ENCODE measurements around the gene KIRREL3. TPM values are rescaled to one million over a fixed set of nuclear protein-coding genes. Genes with fewer than 3 reads are reported as not detected.

KIRREL3 gene
- total RNA-seq, 2 experiments from 2014 or later: not detected

GRCh38 chr11:126594921-126595367 lies 405.6 kb downstream of the KIRREL3 start:
- Histone ChIP-seq H3K4me1 (ENCODE audit: insufficient read depth, low read length) (no peaks in the 10 kb centered on the region), H3K36me3 (ENCODE audit: insufficient read depth, low read length) (no peaks in the 10 kb centered on the region), H3K27ac (ENCODE audit: low read depth in 1 of 2, low read length in 2 of 2) (no peak overlapping the region), H3K9me3 (ENCODE audit: control insufficient read depth in 1 of 2, insufficient read depth in 1 of 2, low read length in 2 of 2) (no peaks in the 10 kb centered on the region), H3K27me3 (ENCODE audit: control insufficient read depth in 1 of 2, insufficient read depth in 2 of 2, low read length in 2 of 2) (no peaks in the 10 kb centered on the region), H3K4me3 (ENCODE audit: low read length) (no peak overlapping the region)
- ChIA-PET CTCF (no interaction called here), POLR2A (no interaction called here)
- no peak for ATAC-seq (ENCODE audit: poor library complexity)
- H3K36me3 Mint-ChIP-seq (ENCODE audit: low read depth): no peaks in the 10 kb centered on the region
- intact Hi-C loops (cut with DNase I, micrococcal nuclease): no loop called here
- no peak for TF ChIP-seq CTCF (IDR thresholded peaks at IDR 0.05)
- H3K27me3 Mint-ChIP-seq: peaks cover 5% of the 10 kb centered on the region
- no peaks in the 10 kb centered on the region for H3K4me1 Mint-ChIP-seq (ENCODE audit: low read depth)
- no peak overlapping the region for H3K4me3 Mint-ChIP-seq
- H3K27ac Mint-ChIP-seq: no peak overlapping the region
- no peak for DNase-seq
- no peaks in the 10 kb centered on the region for H3K9me3 Mint-ChIP-seq

GRCh38 chr11:126592496-126593410 lies 407.8 kb downstream of the KIRREL3 start:
- DNase-seq (no peak), ATAC-seq (ENCODE audit: poor library complexity) (no peak)
- Histone ChIP-seq H3K27me3 (ENCODE audit: control insufficient read depth in 1 of 2, insufficient read depth in 2 of 2, low read length in 2 of 2) (no peaks in the 10 kb centered on the region), H3K9me3 (ENCODE audit: control insufficient read depth in 1 of 2, insufficient read depth in 1 of 2, low read length in 2 of 2) (peaks cover 0 to 6% of the 10 kb centered on the region in 2 experiments), H3K4me1 (ENCODE audit: insufficient read depth, low read length) (no peaks in the 10 kb centered on the region), H3K36me3 (ENCODE audit: insufficient read depth, low read length) (no peaks in the 10 kb centered on the region), H3K4me3 (ENCODE audit: low read length) (no peak overlapping the region), H3K27ac (ENCODE audit: low read depth in 1 of 2, low read length in 2 of 2) (no peak overlapping the region)
- Mint-ChIP-seq H3K9me3 (no peaks in the 10 kb centered on the region), H3K4me3 (no peak overlapping the region), H3K4me1 (ENCODE audit: low read depth) (no peaks in the 10 kb centered on the region), H3K36me3 (ENCODE audit: low read depth) (no peaks in the 10 kb centered on the region), H3K27me3 (peaks cover 9% of the 10 kb centered on the region), H3K27ac (no peak overlapping the region)
- ChIA-PET POLR2A (no interaction called here), CTCF (no interaction called here)
- intact Hi-C loops (cut with DNase I, micrococcal nuclease): no loop called here
- TF ChIP-seq CTCF (IDR thresholded peaks at IDR 0.05): no peak

GRCh38 chr11:126591966-126592489 lies 408.5 kb downstream of the KIRREL3 start:
- H3K27me3 Mint-ChIP-seq: peaks cover 9% of the 10 kb centered on the region
- POLR2A ChIA-PET: no interaction called here

More at GRCh38 chr11:126591966-126592489, 408.5 kb downstream of the KIRREL3 start:
- no peak overlapping the region for H3K27ac Mint-ChIP-seq
- ATAC-seq (ENCODE audit: poor library complexity) (no peak), DNase-seq (no peak)
- H3K4me3 Mint-ChIP-seq: no peak overlapping the region
- Histone ChIP-seq H3K4me1 (ENCODE audit: insufficient read depth, low read length) (no peaks in the 10 kb centered on the region), H3K4me3 (ENCODE audit: low read length) (no peak overlapping the region), H3K9me3 (ENCODE audit: control insufficient read depth in 1 of 2, insufficient read depth in 1 of 2, low read length in 2 of 2) (peaks cover 0 to 6% of the 10 kb centered on the region in 2 experiments), H3K27me3 (ENCODE audit: control insufficient read depth in 1 of 2, insufficient read depth in 2 of 2, low read length in 2 of 2) (no peaks in the 10 kb centered on the region), H3K27ac (ENCODE audit: low read depth in 1 of 2, low read length in 2 of 2) (no peak overlapping the region), H3K36me3 (ENCODE audit: insufficient read depth, low read length) (no peaks in the 10 kb centered on the region)
- no peaks in the 10 kb centered on the region for H3K4me1 Mint-ChIP-seq (ENCODE audit: low read depth)
- CTCF ChIA-PET: no interaction called here
- TF ChIP-seq CTCF (IDR thresholded peaks at IDR 0.05): no peak
- H3K9me3 Mint-ChIP-seq: no peaks in the 10 kb centered on the region
- intact Hi-C loops (cut with DNase I, micrococcal nuclease): no loop called here
- no peaks in the 10 kb centered on the region for H3K36me3 Mint-ChIP-seq (ENCODE audit: low read depth)

All from CD4-positive, alpha-beta T cell (primary cell).